ENCODE results near the gene ADGRL3.

ADGRL3 gene

GRCh38 chr4:61556277-61556676 is 356.2 kb downstream of the ADGRL3 start:
- H3K4me3 ChIP-seq (ENCODE audit: low read depth, low read length) = no peak overlapping the region
- H3K27ac ChIP-seq (ENCODE audit: extremely low read depth, low read depth, low read length) = no peak overlapping the region
- 0 out of 2 replicates have a peak, but pooled peaks cover 3% of the 10 kb centered on the region for H3K4me1 ChIP-seq (ENCODE audit: control insufficient read depth, insufficient read depth, low read length)
- ChIA-PET CTCF (no interaction called here), POLR2A (no interaction called here)
- H3K9me3 ChIP-seq (ENCODE audit: control insufficient read depth, insufficient read depth, low read depth, low read length) = no peaks in the 10 kb centered on the region
- TF ChIP-seq TRIM28 (IDR thresholded peaks at IDR 0.05; ENCODE audit: borderline replicate concordance, low read length) = no peak
- TF ChIP-seq GLI2 (tag by site-specific recombination; IDR thresholded peaks at IDR 0.05; ENCODE audit: borderline replicate concordance, low read depth) = no peak
- TF ChIP-seq ATF2 (tag by site-specific recombination; IDR thresholded peaks at IDR 0.05; ENCODE audit: low read depth) = no peak
- TF ChIP-seq ZIC2 (tag by site-specific recombination; IDR thresholded peaks at IDR 0.05) = no peak
- no peak for TF ChIP-seq ZBTB21 (tag by site-specific recombination; IDR thresholded peaks at IDR 0.05)
- no peak for TF ChIP-seq KLF16 (tag by site-specific recombination; IDR thresholded peaks at IDR 0.05)
- TF ChIP-seq ZNF473 (tag by site-specific recombination; IDR thresholded peaks at IDR 0.05) = no peak
- TF ChIP-seq, protein P1, sequence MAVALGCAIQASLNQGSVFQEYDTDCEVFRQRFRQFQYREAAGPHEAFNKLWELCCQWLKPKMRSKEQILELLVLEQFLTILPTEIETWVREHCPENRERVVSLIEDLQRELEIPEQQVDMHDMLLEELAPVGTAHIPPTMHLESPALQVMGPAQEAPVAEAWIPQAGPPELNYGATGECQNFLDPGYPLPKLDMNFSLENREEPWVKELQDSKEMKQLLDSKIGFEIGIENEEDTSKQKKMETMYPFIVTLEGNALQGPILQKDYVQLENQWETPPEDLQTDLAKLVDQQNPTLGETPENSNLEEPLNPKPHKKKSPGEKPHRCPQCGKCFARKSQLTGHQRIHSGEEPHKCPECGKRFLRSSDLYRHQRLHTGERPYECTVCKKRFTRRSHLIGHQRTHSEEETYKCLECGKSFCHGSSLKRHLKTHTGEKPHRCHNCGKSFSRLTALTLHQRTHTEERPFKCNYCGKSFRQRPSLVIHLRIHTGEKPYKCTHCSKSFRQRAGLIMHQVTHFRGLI (tag by site-specific recombination; IDR thresholded peaks at IDR 0.05) = no peak
- no peak for TF ChIP-seq ZNF248 (tag by site-specific recombination; IDR thresholded peaks at IDR 0.05)
- H3K36me3 ChIP-seq (ENCODE audit: control insufficient read depth in 2 of 2, insufficient read depth in 1 of 2, low read length in 2 of 2) = no peaks in the 10 kb centered on the region

DNA sequence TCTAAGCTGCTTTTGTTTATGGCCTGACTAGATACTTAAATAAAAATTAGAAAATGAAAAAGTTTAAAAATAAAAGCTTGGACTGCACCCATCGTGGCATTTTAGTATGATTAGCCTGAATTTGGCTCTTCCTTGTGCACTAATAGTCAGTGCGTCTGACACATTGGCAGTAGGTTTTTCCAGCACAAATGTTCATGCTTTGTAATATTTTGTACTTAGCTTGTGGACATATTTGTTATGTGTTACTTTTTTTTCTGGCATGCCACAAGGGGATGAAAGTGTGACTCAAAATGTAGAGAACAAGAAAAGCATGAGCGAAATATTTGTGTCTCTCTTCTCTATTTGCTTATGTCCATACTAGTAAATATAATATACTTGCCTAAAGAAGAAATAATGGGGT is 359.3 kb downstream of the ADGRL3 start:
- ChIA-PET POLR2A (no interaction called here), CTCF (interaction anchor here (0.5 kb wide), 1 partner anchor 10 kb away, joined by 3 read pairs; no protein-coding TSS in a partner anchor)
- Histone ChIP-seq H3K36me3 (ENCODE audit: control insufficient read depth in 2 of 2, insufficient read depth in 1 of 2, low read length in 2 of 2) (no peaks in the 10 kb centered on the region), H3K9me3 (ENCODE audit: control insufficient read depth, insufficient read depth, low read depth, low read length) (no peaks in the 10 kb centered on the region), H3K4me3 (ENCODE audit: low read depth, low read length) (no peak overlapping the region), H3K27ac (ENCODE audit: extremely low read depth, low read depth, low read length) (no peak overlapping the region), H3K4me1 (ENCODE audit: control insufficient read depth, insufficient read depth, low read length) (0 out of 2 replicates have a peak, but pooled peaks cover 3% of the 10 kb centered on the region)
- TF ChIP-seq ZNF621 (tag by site-specific recombination; IDR thresholded peaks at IDR 0.05) (no peak), ZNF530 (tag by site-specific recombination; IDR thresholded peaks at IDR 0.05; ENCODE audit: low read depth) (no peak), AEBP2 (tag by site-specific recombination; IDR thresholded peaks at IDR 0.05; ENCODE audit: borderline replicate concordance) (no peak), ZNF548 (tag by site-specific recombination; IDR thresholded peaks at IDR 0.05) (no peak), ELK4 (IDR thresholded peaks at IDR 0.05; ENCODE audit: borderline replicate concordance, low read depth, low read length) (no peak), KLF8 (tag by site-specific recombination; IDR thresholded peaks at IDR 0.05) (no peak), ZNF248 (tag by site-specific recombination; IDR thresholded peaks at IDR 0.05) (no peak), ZSCAN23 (tag by site-specific recombination; IDR thresholded peaks at IDR 0.05) (no peak), ZNF433 (tag by site-specific recombination; IDR thresholded peaks at IDR 0.05; ENCODE audit: low read depth) (no peak), ZNF10 (tag by site-specific recombination; IDR thresholded peaks at IDR 0.05) (no peak), ZNF843 (tag by site-specific recombination; IDR thresholded peaks at IDR 0.05) (no peak), ZFP69B (tag by site-specific recombination; IDR thresholded peaks at IDR 0.05) (no peak), ZSCAN16 (tag by site-specific recombination; IDR thresholded peaks at IDR 0.05) (no peak), ZFHX2 (tag by site-specific recombination; conservative IDR thresholded peaks at IDR 0.05) (no peak), ZNF501 (tag by site-specific recombination; IDR thresholded peaks at IDR 0.05) (no peak), KLF1 (tag by site-specific recombination; IDR thresholded peaks at IDR 0.05) (no peak)

Data from HEK293 (cell line).